ENCODE results near the gene SCAF11. TPM values are rescaled to one million over a fixed set of nuclear protein-coding genes. Genes with fewer than 3 reads are reported as not detected.

Gene SCAF11
- polyA plus RNA-seq, 1 donor from 2014 or later = 20.4 TPM

- H3K9ac ChIP-seq (ENCODE audit: low read length) = no peak overlapping the region
- no peaks in the 10 kb centered on the region for H3K27me3 ChIP-seq (ENCODE audit: insufficient read depth, low read depth, low read length)
- peaks cover 4% of the 10 kb centered on the region for H3K9me3 ChIP-seq (ENCODE audit: low read length)
- no peaks in the 10 kb centered on the region for H3K9me2 ChIP-seq (ENCODE audit: insufficient read depth, low read length)
- H3K27ac ChIP-seq (ENCODE audit: low read length) = no peak overlapping the region
- peaks cover 7% of the 10 kb centered on the region for H3K79me2 ChIP-seq (replicated peaks; ENCODE audit: insufficient read depth, low read length)
- H3F3A ChIP-seq (ENCODE audit: insufficient read depth, low read length, poor library complexity, severe bottlenecking) = no peaks in the 10 kb centered on the region
- H4K20me1 ChIP-seq (ENCODE audit: insufficient read depth) = no peaks in the 10 kb centered on the region
- H3K4me2 ChIP-seq (ENCODE audit: low read length) = no peak overlapping the region
- H3K4me3 ChIP-seq (ENCODE audit: low read length) = no peak overlapping the region
- H3K36me3 ChIP-seq (ENCODE audit: insufficient read depth, low read length) = peaks cover 10% of the 10 kb centered on the region
- TF ChIP-seq SMC3 (conservative IDR thresholded peaks at IDR 0.05; ENCODE audit: poor library complexity) (no peak), RAD21 (conservative IDR thresholded peaks at IDR 0.05) (no peak), REST (IDR thresholded peaks at IDR 0.05; ENCODE audit: borderline replicate concordance) (no peak), POLR2AphosphoS5 (IDR thresholded peaks at IDR 0.05) (no peak), MXI1 (conservative IDR thresholded peaks at IDR 0.05; ENCODE audit: poor library complexity, severe bottlenecking) (no peak), EZH2 (IDR thresholded peaks at IDR 0.05; ENCODE audit: borderline replicate concordance, insufficient read depth, low read length, poor library complexity, severe bottlenecking) (no peak), CTCF (IDR thresholded peaks at IDR 0.05; ENCODE audit: poor library complexity, severe bottlenecking) (no peak), TAF1 (IDR thresholded peaks at IDR 0.05; ENCODE audit: low read depth) (no peak), EP300 (conservative IDR thresholded peaks at IDR 0.05; ENCODE audit: poor library complexity, severe bottlenecking) (no peak)
- no peak overlapping the region for H2AFZ ChIP-seq (ENCODE audit: low read depth, low read length)
Measured at GRCh38 chr12:45872446-45872845, 117.9 kb downstream of the SCAF11 start.

Small RNAs within 50 kb of the gene (small RNA-seq; reads per million reads assigned to genes)
- gene RN7SL246P = 0 reads per million in 3 experiments

Measured in neural cell (in vitro differentiated cells).